ENCODE measurements around the gene MRPL46. TPM values are rescaled to one million over a fixed set of nuclear protein-coding genes. Genes with fewer than 3 reads are reported as not detected.

MRPL46 gene
- total and polyA plus RNA-seq, 9 of the 15 experiments (the other 6 are each of a cell fraction or from before 2014, with no cell fraction given), result 41.2 to 72.2 (median 49.8) TPM

DNA sequence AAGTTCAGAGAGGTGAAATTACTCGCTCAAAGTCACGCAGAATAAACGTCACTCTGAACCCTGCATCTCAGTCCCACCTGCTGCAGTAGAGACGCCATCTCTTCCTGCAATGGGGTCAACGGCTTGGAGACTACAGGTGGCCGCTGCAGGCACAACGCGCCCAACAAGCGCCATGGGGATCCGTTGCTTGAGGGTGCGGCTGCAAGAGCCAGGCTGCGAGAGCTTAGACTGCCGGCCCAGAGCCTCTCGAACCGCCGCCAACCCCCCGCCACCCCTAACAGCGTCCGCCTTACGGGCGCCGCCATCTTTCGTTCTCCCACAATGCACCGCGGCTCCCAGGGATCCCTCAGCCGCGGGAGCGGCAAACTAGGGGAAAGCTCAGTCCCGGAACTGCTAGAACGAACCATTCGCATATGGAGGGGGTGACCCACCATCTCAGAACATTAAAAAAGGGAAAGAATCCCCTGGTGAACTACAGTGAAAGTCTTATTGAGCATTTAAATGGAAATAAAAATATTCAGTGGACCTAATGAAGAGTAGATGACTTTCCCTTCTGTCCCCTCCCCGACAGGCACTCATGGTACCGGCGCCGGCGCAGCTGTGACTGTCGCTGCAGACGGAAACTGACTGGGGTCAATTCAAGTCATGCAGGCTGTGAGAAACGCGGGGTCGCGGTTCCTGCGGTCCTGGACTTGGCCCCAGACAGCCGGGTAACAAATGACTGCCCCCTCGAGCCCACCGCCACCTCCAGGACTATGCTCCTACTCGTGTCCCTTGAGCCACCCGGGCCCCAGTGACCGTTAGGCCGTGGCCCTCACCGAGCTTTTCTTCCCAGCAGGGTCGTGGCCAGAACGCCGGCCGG is at the start of gene MRPL46, which contains the start of gene MRPS11 (continued):
- TF ChIP-seq, protein P1, sequence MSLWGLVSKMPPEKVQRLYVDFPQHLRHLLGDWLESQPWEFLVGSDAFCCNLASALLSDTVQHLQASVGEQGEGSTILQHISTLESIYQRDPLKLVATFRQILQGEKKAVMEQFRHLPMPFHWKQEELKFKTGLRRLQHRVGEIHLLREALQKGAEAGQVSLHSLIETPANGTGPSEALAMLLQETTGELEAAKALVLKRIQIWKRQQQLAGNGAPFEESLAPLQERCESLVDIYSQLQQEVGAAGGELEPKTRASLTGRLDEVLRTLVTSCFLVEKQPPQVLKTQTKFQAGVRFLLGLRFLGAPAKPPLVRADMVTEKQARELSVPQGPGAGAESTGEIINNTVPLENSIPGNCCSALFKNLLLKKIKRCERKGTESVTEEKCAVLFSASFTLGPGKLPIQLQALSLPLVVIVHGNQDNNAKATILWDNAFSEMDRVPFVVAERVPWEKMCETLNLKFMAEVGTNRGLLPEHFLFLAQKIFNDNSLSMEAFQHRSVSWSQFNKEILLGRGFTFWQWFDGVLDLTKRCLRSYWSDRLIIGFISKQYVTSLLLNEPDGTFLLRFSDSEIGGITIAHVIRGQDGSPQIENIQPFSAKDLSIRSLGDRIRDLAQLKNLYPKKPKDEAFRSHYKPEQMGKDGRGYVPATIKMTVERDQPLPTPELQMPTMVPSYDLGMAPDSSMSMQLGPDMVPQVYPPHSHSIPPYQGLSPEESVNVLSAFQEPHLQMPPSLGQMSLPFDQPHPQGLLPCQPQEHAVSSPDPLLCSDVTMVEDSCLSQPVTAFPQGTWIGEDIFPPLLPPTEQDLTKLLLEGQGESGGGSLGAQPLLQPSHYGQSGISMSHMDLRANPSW (CRISPR knock-in tag; IDR thresholded peaks at IDR 0.05), result peak; percentile 36; the same call in 1 of the 2 replicates
- TF ChIP-seq ZNF134 (CRISPR knock-in tag; conservative IDR thresholded peaks at IDR 0.05), result no peak
- TF ChIP-seq RCOR1 (IDR thresholded peaks at IDR 0.05; ENCODE audit: borderline replicate concordance in 1 of 2, low read depth in 2 of 2, low read length in 2 of 2), result peak in 1 of 2 experiments; percentile 3; a peak in 1 of 4 replicates
- TF ChIP-seq, protein P2, sequence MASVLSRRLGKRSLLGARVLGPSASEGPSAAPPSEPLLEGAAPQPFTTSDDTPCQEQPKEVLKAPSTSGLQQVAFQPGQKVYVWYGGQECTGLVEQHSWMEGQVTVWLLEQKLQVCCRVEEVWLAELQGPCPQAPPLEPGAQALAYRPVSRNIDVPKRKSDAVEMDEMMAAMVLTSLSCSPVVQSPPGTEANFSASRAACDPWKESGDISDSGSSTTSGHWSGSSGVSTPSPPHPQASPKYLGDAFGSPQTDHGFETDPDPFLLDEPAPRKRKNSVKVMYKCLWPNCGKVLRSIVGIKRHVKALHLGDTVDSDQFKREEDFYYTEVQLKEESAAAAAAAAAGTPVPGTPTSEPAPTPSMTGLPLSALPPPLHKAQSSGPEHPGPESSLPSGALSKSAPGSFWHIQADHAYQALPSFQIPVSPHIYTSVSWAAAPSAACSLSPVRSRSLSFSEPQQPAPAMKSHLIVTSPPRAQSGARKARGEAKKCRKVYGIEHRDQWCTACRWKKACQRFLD (CRISPR knock-in tag; IDR thresholded peaks at IDR 0.05), result peak; percentile 58; the same call in 1 of the 2 replicates
- TF ChIP-seq SMAD2 (IDR thresholded peaks at IDR 0.05; ENCODE audit: low read depth, low read length), result no peak
- TF ChIP-seq ERF (CRISPR knock-in tag; IDR thresholded peaks at IDR 0.05), result 0 out of 2 replicates have a peak, but pooled peaks have one; percentile 38
- TF ChIP-seq FOXK2 (conservative IDR thresholded peaks at IDR 0.05 in 1 of 2, IDR thresholded peaks at IDR 0.05 in 1 of 2; ENCODE audit: low read depth in 2 of 2), result peak in 1 of 2 experiments; percentile 100; a peak in 3 of 4 replicates
- TF ChIP-seq, protein P3, sequence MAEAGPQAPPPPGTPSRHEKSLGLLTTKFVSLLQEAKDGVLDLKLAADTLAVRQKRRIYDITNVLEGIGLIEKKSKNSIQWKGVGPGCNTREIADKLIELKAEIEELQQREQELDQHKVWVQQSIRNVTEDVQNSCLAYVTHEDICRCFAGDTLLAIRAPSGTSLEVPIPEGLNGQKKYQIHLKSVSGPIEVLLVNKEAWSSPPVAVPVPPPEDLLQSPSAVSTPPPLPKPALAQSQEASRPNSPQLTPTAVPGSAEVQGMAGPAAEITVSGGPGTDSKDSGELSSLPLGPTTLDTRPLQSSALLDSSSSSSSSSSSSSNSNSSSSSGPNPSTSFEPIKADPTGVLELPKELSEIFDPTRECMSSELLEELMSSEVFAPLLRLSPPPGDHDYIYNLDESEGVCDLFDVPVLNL (CRISPR knock-in tag; IDR thresholded peaks at IDR 0.05; ENCODE audit: low read depth), result peak; percentile 79; the same call in 1 of the 2 replicates
- TF ChIP-seq JUND (IDR thresholded peaks at IDR 0.05; ENCODE audit: borderline replicate concordance, low read depth, low read length), result peak; percentile 96
- TF ChIP-seq JUND (tag; IDR thresholded peaks at IDR 0.05; ENCODE audit: borderline replicate concordance, low read depth, low read length), result peak; percentile 9; the same call in 1 of the 3 replicates
- no peak; the same call in 1 of the 2 replicates for TF ChIP-seq SMAD4 (CRISPR knock-in tag; conservative IDR thresholded peaks at IDR 0.05)
- TF ChIP-seq, protein P4, sequence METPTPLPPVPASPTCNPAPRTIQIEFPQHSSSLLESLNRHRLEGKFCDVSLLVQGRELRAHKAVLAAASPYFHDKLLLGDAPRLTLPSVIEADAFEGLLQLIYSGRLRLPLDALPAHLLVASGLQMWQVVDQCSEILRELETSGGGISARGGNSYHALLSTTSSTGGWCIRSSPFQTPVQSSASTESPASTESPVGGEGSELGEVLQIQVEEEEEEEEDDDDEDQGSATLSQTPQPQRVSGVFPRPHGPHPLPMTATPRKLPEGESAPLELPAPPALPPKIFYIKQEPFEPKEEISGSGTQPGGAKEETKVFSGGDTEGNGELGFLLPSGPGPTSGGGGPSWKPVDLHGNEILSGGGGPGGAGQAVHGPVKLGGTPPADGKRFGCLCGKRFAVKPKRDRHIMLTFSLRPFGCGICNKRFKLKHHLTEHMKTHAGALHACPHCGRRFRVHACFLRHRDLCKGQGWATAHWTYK (CRISPR knock-in tag; IDR thresholded peaks at IDR 0.05), result peak; percentile 18; the same call in 1 of the 2 replicates
- TF ChIP-seq PTTG1 (tag; IDR thresholded peaks at IDR 0.05; ENCODE audit: low read depth), result no peak
- peak; percentile 97 for TF ChIP-seq TAF1 (IDR thresholded peaks at IDR 0.05; ENCODE audit: control insufficient read depth, extremely low read depth, insufficient read depth, low read length, severe bottlenecking)
- TF ChIP-seq FOSL1 (tag; conservative IDR thresholded peaks at IDR 0.05), result peak; percentile 27; the same call in 1 of the 2 replicates
- 0 out of 2 replicates have a peak, but pooled peaks have one; percentile 70 for TF ChIP-seq ZBTB1 (CRISPR knock-in tag; IDR thresholded peaks at IDR 0.05; ENCODE audit: borderline replicate concordance, low read depth)
- 0 out of 2 replicates have a peak, but pooled peaks have one; percentile 26 for TF ChIP-seq ZNF197 (CRISPR knock-in tag; IDR thresholded peaks at IDR 0.05; ENCODE audit: low read depth)
- TF ChIP-seq PTBP1 (IDR thresholded peaks at IDR 0.05; ENCODE audit: low read depth, low read length), result no peak
- TF ChIP-seq CXXC5 (CRISPR knock-in tag; IDR thresholded peaks at IDR 0.05), result peak; percentile 61; the same call in 1 of the 2 replicates

All from K562 (cell line).